Nucleus accumbens (tissue), 56 donors: Measurements from ENCODE around the gene PTPRT.

Experiments used
- DNase-seq, 56 donors: peaks; one replicate each; lab custom pipeline; 2025; lab: John Stamatoyannopoulos, UW

Gene PTPRT

DNA sequence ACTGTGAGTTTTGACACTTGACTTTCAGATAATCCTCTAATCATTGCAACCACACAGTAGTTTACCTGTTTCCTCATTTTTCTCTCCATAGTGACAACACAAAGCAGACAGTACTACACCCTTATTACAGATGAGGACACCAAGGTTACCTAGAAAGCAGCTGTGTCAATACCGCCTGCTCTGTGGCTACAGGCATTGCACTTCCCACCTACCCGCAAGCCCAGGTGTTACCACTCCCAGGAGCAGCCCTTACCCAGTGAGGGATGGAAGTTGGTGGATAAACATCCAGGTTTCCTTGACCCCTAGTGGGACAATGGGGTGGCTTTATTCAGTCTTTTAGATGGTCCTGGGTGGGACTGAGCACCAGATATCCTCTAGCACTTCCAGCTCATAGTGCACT lies 503.6 kb downstream of the PTPRT start:
- DNase-seq: no peak

- DNase-seq: no peak
These were observed 510.8 kb downstream of the PTPRT start for GRCh38 chr20:42678895-42679294.

DNA sequence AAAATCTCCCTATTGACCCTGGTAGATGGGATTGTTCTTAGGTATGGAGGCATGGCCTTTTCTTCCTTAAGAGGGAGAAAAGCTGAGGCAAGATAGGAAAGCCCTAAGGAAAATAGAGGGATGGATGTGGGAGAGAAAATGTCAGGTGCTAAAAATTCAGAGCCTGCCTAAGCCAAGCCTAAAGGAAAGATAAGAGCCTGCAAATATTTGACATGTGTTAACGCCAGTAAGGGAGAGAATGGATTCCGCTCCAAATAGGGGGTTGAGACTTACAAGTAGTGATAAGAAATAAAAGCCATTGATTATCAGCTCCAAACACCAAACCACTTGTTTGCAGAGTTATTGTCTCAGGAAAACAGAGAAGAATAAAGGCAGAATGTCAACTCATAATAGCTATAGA lies 533.6 kb downstream of the PTPRT start:
- no peak for DNase-seq

- no peak for DNase-seq
These were observed 537.4 kb downstream of the PTPRT start for GRCh38 chr20:42652266-42652665.

- DNase-seq: no peak
These were observed 539.4 kb downstream of the PTPRT start for GRCh38 chr20:42650191-42650746.

GRCh38 chr20:42649748-42650147 lies 540.0 kb downstream of the PTPRT start:
- DNase-seq: no peak

- no peak for DNase-seq
These were observed 543.5 kb downstream of the PTPRT start for GRCh38 chr20:42646250-42646649.

DNA sequence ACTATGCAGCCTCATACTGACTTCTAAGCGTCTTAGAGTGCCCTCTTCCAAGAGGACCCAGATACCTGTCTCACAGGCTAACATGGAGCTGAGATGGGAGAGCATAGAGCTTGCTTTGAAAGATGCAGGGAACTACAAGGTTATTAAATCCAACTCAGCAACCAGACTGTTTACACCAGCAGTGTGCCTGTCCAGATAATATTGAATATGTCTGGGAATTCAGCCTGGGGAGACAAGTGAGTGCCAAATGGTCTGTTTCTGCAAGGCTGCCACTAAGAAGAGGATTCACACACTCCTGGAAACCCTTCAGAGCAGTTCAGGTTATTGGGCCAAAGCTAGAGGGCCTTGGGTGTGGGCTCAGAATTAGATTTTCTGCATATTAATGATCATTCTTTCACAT lies 547.8 kb downstream of the PTPRT start:
- DNase-seq: no peak

DNA sequence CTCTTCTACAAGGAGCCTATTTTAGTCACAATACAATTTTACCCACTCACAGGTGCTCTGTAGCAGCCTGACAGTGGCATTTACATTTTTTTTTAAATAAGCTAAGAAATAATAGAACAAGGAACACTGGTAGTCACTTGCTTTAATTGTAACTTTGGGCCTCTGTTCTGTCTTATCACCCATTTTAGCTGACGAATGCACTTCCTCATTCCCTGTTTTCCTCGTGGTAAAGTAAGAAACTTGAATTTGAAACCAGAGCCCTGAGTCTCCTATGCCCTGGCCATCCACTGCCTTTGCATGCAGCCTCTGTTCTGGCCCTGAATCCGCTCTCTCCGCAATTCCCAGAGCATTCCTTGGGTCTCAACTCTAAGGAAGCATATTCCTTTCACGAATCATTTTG lies 550.6 kb downstream of the PTPRT start:
- no peak for DNase-seq

- no peak for DNase-seq
These were observed 553.9 kb downstream of the PTPRT start for GRCh38 chr20:42635699-42636411.

DNA sequence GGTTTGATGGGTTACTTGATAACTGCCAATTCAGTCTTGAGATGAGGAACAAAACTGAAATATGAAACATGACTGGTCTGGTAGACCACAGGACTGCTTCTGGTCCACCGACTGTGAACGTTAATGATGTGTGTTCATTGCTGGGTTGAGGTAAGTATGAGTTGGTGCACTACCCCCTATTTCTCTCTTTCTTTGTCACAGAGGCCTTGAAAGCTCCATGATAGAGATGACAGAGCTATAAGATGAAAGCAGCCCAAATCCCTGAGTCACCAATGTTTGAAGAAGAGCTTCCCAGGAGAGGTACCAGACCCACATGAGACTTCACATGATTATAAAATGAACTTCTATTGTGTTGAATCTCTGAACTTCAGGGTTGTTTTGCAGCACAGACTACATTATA lies 555.5 kb downstream of the PTPRT start:
- DNase-seq: no peak

DNA sequence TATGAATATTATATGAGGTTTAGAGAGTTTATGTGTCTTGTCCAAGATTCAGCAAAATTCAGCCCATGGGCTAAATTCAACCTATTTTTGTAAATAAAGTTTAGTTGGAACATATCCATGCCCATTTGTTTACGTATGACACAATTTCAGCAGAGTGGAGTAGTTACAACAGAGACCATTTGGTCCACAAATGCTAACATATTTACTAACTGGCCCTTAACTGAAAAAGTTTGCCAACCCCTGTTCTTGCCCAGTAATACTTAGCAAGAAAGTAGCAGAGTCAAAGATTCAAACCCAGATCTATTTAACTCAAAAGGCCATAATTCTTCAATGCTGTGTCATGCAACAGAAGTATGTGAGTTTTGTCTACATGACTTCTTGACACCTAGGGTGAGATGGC lies 561.0 kb downstream of the PTPRT start:
- DNase-seq: no peak

GRCh38 chr20:42613076-42613475 lies 576.6 kb downstream of the PTPRT start:
- DNase-seq: no peak

DNA sequence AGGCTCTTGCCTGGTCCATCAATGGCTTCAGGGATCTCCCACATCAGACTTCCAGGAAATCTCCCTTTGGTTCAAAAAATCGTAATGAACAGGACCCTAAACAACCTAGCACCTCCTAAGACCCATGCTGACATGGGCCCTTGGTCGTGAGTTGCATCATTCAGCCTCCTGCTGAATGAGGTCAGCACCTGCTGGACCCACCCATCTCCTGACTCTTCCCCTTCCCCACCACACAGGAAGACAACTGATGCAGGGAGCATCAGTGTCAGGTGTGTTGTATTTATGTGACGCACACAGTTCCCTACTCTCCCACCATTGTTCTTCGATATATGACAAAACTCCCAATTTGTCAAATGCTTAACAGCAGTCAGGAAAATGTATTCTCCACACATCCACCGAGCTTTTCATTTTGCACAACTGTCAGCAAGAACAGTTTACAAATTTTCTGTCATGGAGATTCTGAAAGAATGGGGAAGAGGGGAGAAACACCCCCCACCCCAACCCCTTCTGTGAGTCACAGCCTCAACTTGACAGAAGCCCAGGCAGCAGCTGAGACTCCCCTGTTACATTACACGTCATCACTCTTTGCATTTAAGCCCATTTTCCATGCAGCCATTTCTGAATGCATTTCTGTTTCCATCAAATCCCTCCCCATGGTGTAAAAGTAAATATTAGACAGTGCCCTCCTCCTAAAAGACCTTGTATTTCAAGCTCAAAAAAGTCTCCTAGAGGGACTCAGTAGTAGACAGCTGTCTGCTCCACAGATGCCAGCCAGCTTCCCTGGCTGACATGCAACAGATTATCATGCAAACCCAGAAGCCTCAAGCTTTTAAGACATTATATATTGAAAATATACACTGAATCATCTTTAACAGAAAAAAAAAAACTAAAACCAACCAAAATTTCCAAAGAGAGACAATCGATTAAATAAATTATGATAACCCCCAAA lies 577.5 kb downstream of the PTPRT start:
- DNase-seq: no peak

DNA sequence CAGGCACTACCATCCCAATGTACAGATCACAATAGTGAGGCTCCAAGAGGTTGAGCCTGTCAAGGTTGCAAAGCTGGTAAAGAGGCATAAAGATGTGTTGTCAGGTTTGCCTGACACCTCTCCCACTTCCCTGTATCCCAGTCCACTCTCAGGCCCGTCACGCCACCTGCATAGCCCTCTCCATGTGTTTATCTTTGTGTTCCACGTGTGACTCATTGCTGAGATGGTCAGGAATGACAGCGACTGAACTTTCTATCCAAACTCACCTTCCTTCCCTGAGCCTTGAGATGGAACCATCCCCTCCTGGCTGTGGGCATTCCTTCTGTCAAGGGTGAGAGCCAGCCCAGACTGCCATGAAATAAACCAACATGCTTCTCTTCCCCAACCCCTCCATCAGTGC lies 578.3 kb downstream of the PTPRT start:
- DNase-seq: no peak

GRCh38 chr20:42610070-42610469 lies 579.6 kb downstream of the PTPRT start:
- no peak for DNase-seq

DNA sequence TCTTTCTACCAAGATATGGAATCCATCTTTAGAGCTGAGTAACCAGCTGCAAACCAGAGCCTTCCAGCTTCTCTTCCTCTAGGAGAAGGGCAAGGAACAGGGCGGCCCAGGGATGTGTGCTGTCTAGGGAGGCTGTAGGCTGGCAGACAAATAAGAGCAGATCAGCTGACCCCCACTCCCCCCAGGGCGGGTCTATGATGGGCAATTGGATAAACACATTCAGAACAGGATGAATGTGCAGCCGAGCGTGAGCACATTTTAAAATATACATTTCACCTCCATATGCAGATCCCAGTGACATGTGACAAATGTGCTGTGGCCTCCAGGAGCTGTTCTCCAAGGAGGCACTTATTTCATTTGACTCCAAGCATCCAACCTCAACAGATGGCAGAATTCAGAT lies 580.1 kb downstream of the PTPRT start:
- DNase-seq: no peak

DNA sequence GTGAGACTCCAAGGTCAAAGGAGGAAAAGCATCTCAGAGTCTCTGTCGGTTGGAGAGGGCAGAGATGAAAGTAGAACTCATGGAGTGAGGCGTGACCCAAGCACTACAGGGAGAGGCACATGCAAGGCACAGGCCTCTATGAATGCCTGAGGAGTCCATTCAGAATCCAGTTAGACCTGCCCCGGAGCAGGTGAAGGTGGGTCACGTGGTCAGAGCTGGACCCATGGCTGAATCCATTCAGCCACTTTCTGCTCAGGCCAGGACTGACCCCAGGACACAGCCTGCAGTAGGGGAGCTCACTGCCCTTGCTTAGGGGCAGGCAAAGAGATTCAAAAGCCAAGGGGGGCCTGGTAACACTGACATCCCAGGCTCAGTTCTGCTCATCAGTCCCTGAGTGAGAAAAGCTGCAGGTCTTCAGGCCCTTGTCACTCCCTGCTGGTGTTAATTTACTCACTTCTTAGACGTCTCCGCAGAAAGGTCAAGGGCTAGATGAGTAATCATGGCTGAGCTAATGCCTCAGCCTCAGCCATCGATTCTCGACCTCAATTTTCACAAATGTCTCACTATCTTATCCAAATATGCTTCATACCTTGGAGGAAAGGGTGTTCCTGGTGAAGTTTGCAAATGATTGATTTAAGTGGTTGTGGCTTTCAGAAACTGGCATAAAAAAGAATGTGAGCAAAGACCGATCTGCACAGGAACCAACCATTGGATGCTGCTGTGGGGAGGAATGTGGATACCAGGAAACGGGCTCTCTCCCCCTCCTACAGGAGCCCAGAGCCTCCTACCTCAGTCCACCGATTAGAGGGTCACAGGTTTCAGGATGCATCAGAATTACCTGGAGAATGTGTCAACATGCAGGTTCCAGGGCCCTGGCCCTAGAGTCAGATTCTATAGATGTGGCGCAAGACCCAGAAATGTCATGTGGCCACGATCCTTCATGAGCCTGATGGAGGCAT lies 584.4 kb downstream of the PTPRT start:
- no peak for DNase-seq

DNA sequence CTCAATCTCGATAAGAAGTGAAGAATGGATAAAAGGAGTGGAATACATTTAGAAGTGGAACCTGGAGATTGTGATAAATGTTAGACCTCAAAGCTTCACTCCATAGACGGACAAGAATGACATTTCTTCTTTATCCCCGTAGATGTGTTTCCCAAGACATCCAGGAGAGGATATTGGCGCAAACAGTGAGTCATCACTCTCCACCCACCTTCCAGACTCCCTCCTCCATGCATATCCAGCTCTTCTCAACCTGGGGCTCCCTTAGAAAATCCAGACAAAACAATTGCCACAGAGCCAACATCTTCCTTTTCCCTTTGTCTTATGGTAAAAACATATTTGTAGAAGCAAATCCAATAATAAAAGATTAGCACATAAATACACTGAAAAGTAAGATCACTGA lies 586.1 kb downstream of the PTPRT start:
- peak in 2 of 56 donors; percentile 5 to 9 for DNase-seq

DNA sequence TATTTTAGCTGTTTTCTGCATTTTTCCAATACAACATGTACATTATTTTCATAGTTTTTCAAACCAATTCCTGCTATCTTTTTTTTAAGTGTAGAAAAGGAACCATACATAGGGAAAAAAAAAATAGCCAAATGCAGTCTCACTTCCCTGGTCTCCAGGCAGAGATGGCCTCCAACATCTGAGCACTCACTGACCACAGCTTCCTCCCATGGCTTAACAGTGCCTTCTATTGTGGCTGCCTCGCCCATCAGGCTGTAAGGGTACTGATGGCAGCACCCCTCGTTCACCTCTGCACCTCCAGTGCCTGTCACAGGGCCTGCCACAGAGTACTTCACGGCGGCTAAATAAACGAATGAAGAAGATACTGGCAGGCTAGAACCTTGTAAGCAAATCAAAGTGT lies 591.1 kb downstream of the PTPRT start:
- DNase-seq: peak in 2 of 56 donors; percentile 1 to 3
